HG02970 (cell line): ENCODE results near the gene DGCR6.
"Not testable (repeated sequence)": the region's sequence is repeated elsewhere in the genome, so short reads cannot be mapped to it uniquely, and the experiment has no call there.

ENCODE experiments used
- ATAC-seq: cut with Tn5 transposase; IDR thresholded peaks from one replicate; pipeline ENCODE4 v1.9.1; 2021; ENCODE audit warnings: mild to moderate bottlenecking, moderate library complexity, moderate number of reproducible peaks; ENCODE audit not compliant: unreplicated experiment, low FRiP score

Gene DGCR6

DNA sequence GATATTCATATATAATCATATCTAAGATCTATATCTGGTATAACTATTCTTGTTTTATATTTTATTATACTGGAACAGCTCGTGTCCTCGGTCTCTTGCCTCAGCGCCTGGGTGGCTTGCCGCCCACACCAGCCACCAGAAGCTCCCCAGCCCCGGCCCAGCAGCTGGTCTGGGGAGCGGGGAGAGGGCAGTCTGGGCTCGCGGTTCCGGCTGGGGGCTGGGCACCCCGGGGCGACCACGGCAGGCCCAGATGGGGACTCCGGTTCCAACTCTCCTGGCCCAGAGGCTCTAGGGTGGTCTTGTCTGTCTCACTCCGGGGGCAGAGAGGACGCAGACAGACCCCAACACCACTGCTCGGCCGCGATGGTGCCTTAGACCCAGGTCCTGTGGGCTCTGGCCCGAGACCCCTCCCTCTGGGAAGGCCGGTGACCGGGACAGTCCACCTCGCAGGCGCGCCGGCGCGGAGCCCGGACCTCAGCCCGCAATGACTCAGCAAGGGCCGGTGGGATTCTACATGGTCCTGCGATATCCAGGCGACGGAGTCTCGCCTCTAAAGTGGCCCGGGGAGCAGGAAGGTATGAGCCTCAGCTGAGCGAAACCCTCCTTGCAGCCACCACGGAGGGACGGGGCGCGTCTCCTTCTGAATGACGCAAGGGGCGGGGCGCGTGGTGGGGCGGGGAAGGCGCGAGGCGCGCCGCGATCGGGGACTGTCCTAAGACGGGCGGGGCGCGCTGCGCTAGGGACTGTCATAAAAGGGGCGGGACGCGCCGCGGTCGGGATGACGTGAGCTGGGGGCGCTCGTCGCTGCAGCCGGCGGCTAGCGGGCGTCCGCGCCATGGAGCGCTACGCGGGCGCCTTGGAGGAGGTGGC lies at the start of gene DGCR6:
DGCR6 (plus strand) TSS at position 781 of the 870 bp plus-strand sequence; CDS start at position 836, 55 bp downstream.
- ATAC-seq, result peak; percentile 86

- not testable (repeated sequence) for ATAC-seq
These were observed 46.8 kb upstream of the DGCR6 start for GRCh38 chr22:18859314-18859713.

DNA sequence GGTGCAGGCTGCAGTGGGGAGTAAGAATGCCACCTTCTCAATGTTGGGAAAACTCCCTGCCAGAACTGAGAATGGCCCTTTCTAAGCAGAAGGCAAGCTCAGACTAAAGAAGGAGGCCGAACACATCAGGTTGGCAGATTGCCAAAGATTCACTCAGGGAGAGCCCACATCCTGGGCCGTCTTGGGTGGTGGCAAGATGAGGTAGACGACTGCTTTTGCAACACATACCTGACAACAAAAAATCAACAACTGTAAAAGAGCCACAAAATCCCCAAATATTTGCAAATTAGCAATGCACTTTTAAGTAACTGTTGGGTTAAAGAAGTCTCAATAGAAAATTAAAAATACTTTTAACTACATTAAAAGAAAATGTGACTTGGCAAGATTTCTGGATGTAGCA lies 24.9 kb upstream of the DGCR6 start:
- ATAC-seq, result not testable (repeated sequence)

DNA sequence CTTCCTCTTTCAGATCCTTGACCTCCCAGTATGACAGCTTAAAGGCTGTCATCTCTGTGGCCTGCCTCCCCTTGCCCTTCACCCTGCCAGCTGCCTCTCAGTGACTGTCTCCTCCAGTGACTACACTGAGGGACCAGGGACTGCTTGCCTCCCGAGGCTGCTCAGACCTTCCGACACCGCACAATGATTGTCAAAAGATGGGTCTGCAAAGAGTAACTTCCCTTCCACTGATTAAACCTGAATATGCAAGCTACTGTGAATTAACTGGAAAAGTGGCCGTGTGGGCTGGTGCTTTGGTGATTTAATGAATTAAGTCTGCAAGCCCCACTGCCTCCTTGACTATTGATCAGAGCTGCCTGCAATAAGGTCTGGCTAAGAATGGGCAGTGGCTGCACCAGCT lies 21.7 kb upstream of the DGCR6 start:
- ATAC-seq, result not testable (repeated sequence)

- ATAC-seq, result no peak
These were observed 18.0 kb upstream of the DGCR6 start for GRCh38 chr22:18888115-18888514.

GRCh38 chr22:18890510-18891192 lies 15.5 kb upstream of the DGCR6 start:
- ATAC-seq, result not testable (repeated sequence)

DNA sequence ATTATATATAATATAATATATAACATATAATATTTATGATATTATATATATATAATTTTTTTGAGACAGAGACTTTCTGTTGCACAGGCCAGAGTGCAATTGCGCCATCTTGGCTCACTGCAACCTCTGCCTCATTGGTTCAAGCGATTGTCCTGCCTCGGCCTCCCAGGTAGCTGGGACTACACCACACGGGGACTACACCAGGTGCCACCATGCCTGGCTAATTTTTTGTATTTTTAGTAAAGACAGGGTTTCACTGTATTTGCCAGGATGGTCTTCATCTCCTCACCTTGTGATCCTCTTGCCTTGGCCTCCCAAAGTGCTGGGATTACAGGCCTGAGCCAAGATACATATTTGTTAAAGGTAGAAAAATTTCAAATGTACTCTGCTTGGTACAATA lies 12.3 kb upstream of the DGCR6 start:
- ATAC-seq, result not testable (repeated sequence)

DNA sequence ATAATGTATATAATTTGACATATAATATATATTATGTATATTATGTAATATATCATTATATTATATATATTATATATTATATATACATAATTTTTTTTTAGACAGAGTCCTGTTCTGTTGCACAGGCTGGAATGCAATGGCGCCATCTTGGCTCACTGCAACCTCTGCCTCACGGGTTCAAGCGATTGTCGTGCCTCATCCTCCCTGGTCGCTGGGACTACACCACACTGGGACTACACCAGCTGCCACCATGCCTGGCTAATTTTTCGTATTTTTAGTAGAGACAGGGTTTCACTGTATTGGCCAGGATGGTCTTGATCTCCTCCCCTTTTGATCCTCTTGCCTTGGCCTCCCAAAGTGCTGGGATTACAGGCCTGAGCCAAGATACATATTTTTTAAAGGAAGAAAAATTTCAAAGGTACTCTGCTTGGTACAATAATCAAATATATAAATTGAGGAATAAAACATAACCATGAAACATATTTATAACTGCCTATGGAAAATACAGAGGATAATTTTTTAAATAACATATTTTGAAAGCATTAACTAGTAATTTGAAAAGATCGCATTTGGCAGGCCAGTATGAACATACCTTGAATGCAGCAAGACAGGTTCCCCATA lies 10.0 kb upstream of the DGCR6 start:
- ATAC-seq, result not testable (repeated sequence)

DNA sequence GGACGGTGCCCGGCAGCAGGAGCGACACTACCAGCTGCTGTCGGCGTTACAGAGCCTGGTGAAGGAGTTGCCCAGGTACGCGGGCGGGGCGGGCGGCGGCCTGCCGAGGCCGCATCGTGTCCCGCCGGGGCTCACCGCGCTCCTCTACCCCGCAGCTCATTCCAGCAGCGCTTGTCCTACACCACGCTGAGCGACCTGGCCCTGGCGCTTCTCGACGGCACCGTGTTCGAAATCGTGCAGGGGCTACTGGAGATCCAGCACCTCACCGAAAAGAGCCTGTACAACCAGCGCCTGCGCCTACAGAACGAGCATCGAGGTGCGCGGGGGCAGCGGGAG lies 258 bp downstream of the DGCR6 start:
- ATAC-seq, result peak; percentile 28

GRCh38 chr22:18906896-18907295 lies 776 bp downstream of the DGCR6 start:
- no peak for ATAC-seq

- no peak for ATAC-seq
These were observed 3.4 kb downstream of the DGCR6 start for GRCh38 chr22:18909556-18909955.

DNA sequence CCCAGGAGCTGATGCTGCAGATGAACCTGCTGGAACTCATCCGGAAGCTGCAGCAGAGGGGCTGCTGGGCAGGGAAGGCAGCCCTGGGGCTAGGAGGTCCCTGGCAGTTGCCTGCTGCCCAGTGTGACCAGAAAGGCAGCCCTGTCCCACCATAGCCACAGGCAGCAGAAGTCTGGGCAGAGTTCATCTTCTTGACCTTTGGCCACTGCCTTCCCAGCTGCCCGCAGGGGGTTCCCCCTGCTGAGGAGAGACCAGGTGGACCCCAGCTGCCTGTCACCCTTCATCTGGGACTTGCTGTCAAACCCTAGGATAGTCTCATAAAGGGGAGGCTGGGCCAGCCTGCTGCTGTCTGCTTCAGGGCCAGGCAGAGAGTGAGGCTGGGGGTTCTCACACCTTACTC lies 5.4 kb downstream of the DGCR6 start:
- not testable (repeated sequence) for ATAC-seq

DNA sequence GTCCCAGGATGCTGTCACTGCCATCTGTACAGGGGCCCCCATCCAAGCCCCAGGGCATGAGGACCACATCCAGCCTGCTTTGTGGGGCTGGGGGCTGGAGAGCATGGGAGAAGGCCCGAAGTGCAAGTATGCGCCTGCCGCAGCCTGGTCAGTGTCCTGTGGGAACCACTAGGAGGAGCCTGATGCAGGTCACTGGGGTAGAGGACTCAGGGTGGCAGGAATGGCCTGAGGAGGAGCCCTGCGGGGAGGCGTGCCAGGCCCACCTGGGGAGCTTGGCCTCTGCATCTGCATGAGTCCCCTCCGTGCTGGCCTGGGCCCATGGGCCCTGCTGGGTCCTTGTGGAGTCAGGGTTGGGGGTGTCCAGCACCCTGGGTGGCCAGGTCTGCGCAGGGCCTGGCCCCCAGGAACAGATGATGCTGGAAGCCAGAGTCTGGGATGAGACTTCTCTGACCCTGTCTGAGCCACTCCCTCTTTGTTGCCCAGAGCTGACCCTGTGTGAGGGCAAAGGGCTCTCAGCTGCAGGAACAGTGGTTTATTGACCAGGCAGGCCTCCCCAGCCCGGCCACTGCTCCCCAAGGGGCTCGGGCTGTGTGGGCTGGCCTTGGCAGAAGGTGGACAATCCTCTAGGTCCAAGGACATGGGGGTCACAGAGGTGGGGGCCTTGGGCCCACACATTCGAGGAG lies 6.3 kb downstream of the DGCR6 start:
- not testable (repeated sequence) for ATAC-seq

DNA sequence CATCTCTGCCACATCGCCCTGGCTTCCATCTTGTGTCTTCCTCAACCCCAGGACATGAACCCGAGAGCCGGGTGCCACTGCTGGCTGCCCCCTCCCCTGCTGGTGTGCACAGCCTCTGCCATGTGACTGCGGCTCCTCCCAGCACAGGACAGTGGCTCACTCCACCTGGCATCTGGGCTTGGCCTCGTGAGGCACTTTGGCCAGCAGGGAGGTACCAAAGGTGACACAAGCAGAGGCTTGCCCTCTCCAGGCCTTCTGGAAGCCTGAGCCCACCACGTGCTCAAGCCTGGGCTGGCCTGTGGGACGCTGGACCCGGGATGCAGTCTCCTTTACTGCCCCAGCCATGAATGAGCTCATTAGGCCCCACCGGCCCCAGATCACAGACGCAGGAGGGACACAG lies 8.4 kb downstream of the DGCR6 start:
- not testable (repeated sequence) for ATAC-seq

DNA sequence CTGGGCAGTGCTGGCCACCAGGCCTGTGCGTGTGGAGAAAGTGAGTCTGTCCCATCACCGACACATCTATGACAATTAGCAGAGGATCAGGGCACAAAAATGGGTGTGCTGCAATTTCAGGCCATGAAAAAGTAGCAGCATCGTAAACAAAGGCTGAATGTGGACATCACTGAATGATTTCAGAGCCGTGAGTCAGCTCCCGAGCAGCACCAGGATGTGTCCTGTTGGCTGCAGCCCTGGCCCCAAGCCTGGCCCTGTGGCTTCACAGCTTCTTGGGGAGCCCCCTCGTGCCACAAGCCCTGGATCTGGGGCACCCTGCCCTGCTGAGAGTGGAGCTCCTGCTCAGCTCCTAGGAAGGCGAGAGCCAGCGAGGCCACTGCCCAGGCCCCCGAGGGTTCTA lies 9.4 kb downstream of the DGCR6 start:
- ATAC-seq, result not testable (repeated sequence)

DNA sequence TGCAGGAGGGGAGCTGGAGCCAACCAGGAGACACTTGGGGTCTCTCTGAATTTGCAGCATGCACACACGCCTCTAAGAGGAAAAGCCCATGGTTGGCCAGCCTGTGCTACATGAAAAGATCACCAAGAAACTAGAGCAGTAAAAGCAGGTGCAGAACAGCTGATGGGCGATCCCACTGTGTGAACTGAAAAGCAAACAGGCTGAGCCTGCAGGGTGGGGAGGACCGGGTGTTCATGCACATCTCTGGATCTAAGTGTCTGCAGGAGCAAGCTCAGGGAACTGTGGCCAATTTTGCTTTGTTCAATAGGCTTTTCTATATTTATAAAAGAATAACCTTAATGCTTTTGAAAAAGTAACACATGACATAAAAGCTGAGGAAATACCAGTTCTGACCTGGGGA lies 11.7 kb downstream of the DGCR6 start:
- not testable (repeated sequence) for ATAC-seq

- not testable (repeated sequence) for ATAC-seq
These were observed 14.3 kb downstream of the DGCR6 start for GRCh38 chr22:18920257-18920902.

DNA sequence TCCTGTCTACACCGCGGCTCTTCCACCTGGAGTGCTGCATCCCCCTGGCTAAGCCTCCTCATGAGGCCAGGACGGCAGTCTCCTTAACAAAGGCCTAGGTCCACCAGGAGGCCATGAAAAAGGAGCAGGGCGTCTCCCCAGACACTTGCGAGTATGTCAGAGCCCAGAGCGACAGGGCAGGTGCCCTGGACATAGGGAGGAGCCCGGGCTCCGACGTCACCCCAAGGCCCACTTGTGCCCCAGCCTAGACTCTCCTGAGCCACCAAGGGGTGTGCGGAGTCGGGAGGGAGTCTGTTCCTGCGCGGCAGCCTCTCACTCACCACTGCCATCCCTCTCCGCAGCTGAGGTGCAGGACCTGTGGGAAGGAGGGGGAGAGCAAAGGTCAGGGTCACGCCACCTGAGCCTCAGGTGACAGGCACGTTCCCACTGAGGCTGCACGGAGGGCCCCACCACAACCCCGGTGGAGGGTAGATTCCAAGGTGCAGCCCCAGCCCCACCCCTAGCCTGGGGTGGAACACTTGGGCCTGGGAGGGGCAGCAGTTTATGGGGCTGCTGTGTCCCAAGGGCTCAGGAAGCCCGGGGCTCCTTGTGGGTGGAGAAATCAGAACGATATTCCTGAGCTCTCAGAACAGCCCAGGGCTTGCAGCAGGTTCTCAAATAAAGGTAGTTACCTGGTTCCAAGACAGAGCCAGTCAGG lies 19.4 kb downstream of the DGCR6 start:
- ATAC-seq, result no peak

- no peak for ATAC-seq
These were observed 20.9 kb downstream of the DGCR6 start for GRCh38 chr22:18927020-18927419.

DNA sequence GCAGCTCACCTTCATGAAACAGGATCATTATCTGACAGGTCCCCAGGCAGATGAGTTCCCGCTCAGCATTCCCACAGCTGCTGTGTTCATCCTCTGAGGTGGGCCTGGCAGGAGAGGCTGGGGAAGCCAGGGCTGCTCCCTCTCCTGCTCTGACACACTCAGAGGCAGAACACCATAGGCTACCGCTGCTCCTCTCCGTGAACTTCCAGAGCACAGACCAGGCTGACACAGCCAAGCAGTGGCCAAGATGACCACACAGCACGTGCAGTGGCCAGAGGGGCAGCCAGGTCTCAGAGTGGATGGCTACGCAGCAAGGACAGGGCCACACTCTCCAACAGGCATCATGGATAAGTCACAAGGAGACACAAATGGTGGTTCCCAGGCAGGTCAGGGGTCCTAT lies 21.5 kb downstream of the DGCR6 start:
- no peak for ATAC-seq
